Loucy (cell line): ENCODE measurements around the gene FDXR.

Experiments used
- H2AFZ ChIP-seq: fragments of 200-600 bp; sonication (generic); 2 replicates; pipeline ENCODE4 v1.6.0; 2016; ENCODE audit warnings: antibody characterized with exemption, mild to moderate bottlenecking, low read length, moderate library complexity
- H3F3A ChIP-seq: fragments of 200-600 bp; 2 replicates; pipeline ENCODE4 v1.6.0; 2016; ENCODE audit warnings: antibody characterized with exemption, low read depth, mild to moderate bottlenecking
- H3K27me3 ChIP-seq: fragments of 200-600 bp; sonication (generic); 2 replicates; pipeline ENCODE4 v1.6.1; 2014; ENCODE audit warnings: low read length, mild to moderate bottlenecking; ENCODE audit not compliant: insufficient read depth, poor library complexity, severe bottlenecking
- H3K36me3 ChIP-seq: fragments of 200-600 bp; sonication (generic); 2 replicates; pipeline ENCODE4 v1.6.1; 2016; ENCODE audit warnings: low read length; ENCODE audit not compliant: insufficient read depth
- H3K4me1 ChIP-seq: fragments of 200-600 bp; sonication (generic); 2 replicates; pipeline ENCODE4 v1.5.1; 2014; ENCODE audit warnings: low read length, mild to moderate bottlenecking; ENCODE audit not compliant: insufficient read depth, poor library complexity, severe bottlenecking
- H3K4me2 ChIP-seq: fragments of 200-600 bp; sonication (generic); 2 replicates; pipeline ENCODE4 v1.6.0; 2014; ENCODE audit warnings: antibody characterized with exemption, low read length, low read depth, mild to moderate bottlenecking; ENCODE audit not compliant: poor library complexity, severe bottlenecking
- H3K4me3 ChIP-seq: fragments of 200-600 bp; sonication (generic); 2 replicates; pipeline ENCODE4 v1.5.1; 2014; ENCODE audit warnings: low read length, mild to moderate bottlenecking, mixed read lengths; ENCODE audit not compliant: poor library complexity, severe bottlenecking
- H3K79me2 ChIP-seq: fragments of 200-600 bp; sonication (generic); 2 replicates; pipeline ENCODE4 v1.6.1; 2014; ENCODE audit warnings: low read length; ENCODE audit not compliant: insufficient read depth
- H3K9ac ChIP-seq: fragments of 200-600 bp; sonication (generic); 2 replicates; pipeline ENCODE4 v1.6.0; 2014; ENCODE audit warnings: mild to moderate bottlenecking, low read depth, low read length, moderate library complexity; ENCODE audit not compliant: poor library complexity, severe bottlenecking
- H3K9me2 ChIP-seq: fragments of 200-600 bp; sonication (generic); replicated peaks from 2 replicates; pipeline ENCODE4 v1.6.1; 2016; ENCODE audit warnings: low read depth, low read length, mixed read lengths
- H3K9me3 ChIP-seq: fragments of 200-600 bp; sonication (generic); 2 replicates; pipeline ENCODE4 v1.6.1; 2014; ENCODE audit warnings: mild to moderate bottlenecking, antibody characterized with exemption, low read length, low read depth; ENCODE audit not compliant: insufficient read depth
- H4K20me1 ChIP-seq: fragments of 200-600 bp; sonication (generic); 2 replicates; pipeline ENCODE4 v1.6.0; 2014; ENCODE audit warnings: antibody characterized with exemption, low read length, mild to moderate bottlenecking; ENCODE audit not compliant: insufficient read depth, poor library complexity, severe bottlenecking
- EZH2phosphoT487 ChIP-seq: fragments of 200-600 bp; IDR thresholded peaks from 2 replicates; pipeline ENCODE4 v1.6.1; 2018; ENCODE audit warnings: antibody characterized with exemption, mild to moderate bottlenecking, moderate library complexity, borderline replicate concordance
- TF ChIP-seq, protein P1 (sequence below): fragments of 200-600 bp; sonication (generic); conservative IDR thresholded peaks from 2 replicates; pipeline ENCODE4 v1.5.1; 2014; ENCODE audit warnings: mild to moderate bottlenecking, antibody characterized with exemption, low read length

FDXR gene

DNA sequence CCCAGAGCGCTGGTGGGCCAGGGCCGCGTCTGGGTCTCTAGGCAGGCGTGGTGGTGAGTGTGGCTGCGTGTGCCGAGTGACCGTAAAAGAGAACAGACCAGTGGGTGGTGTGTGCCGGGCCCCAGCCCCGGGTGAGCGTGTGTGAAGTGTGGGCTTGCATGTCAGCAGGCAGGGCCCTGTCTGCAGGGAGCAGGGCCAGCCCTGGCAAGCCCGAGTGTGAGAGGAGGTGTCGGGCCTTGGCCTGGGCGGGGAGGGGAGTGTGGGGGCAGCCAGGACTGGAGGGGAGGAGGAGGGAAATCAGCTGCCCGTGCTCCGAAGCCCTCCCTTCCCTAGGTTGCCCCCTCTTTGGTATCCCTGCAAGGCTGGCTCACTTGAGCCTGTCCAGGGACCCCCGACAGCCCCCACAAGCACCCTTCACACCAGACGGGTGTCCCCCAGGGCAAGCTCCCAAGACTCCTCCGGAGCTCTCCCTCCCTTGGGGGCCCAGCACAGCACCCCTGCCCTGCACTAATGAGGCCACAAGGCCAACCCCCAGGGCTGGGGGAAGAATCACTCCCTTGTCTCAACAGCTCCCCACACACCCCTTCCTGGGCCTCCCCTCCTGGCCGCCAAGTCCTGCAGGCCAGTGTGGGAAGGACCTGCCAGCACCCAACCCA lies 48.4 kb upstream of the FDXR start:
- no peaks in the 10 kb centered on the region for H3K9me3 ChIP-seq
- no peaks in the 10 kb centered on the region for H4K20me1 ChIP-seq
- H3K79me2 ChIP-seq, result no peaks in the 10 kb centered on the region
- H3K4me1 ChIP-seq, result no peaks in the 10 kb centered on the region
- no peak overlapping the region for H3K4me2 ChIP-seq
- no peaks in the 10 kb centered on the region for H3F3A ChIP-seq
- no peak overlapping the region for H3K9ac ChIP-seq
- H3K36me3 ChIP-seq, result no peaks in the 10 kb centered on the region
- TF ChIP-seq EZH2phosphoT487, result no peak
- TF ChIP-seq, protein P1, sequence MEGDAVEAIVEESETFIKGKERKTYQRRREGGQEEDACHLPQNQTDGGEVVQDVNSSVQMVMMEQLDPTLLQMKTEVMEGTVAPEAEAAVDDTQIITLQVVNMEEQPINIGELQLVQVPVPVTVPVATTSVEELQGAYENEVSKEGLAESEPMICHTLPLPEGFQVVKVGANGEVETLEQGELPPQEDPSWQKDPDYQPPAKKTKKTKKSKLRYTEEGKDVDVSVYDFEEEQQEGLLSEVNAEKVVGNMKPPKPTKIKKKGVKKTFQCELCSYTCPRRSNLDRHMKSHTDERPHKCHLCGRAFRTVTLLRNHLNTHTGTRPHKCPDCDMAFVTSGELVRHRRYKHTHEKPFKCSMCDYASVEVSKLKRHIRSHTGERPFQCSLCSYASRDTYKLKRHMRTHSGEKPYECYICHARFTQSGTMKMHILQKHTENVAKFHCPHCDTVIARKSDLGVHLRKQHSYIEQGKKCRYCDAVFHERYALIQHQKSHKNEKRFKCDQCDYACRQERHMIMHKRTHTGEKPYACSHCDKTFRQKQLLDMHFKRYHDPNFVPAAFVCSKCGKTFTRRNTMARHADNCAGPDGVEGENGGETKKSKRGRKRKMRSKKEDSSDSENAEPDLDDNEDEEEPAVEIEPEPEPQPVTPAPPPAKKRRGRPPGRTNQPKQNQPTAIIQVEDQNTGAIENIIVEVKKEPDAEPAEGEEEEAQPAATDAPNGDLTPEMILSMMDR, result no peak
- no peaks in the 10 kb centered on the region for H3K9me2 ChIP-seq
- H3K27me3 ChIP-seq, result no peaks in the 10 kb centered on the region
- H2AFZ ChIP-seq, result no peak overlapping the region
- no peak overlapping the region for H3K4me3 ChIP-seq

DNA sequence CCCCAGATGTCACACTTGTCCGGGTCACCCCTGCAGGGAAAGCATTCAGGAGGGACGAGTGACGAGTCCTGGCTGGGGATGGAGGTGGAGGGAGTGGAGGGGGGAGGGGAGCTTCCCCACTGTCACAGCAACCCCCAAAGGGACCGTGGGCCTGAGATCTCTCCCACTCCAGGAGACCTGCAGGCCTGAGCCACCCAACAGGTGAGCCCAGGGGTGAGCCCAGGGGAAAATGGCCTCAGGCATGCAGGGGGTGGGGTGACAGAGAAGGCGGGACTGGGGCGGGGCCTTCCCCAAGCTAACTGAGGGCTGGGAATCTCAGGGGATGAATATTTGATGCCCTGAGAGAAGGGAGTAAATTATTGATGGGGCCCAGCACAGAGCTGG lies 47.8 kb upstream of the FDXR start:
- no peak for TF ChIP-seq EZH2phosphoT487
- TF ChIP-seq, protein P1, result no peak
- Histone ChIP-seq H3K4me2 (no peak overlapping the region), H3K79me2 (no peaks in the 10 kb centered on the region), H3K9me2 (no peaks in the 10 kb centered on the region), H2AFZ (no peak overlapping the region), H3K36me3 (no peaks in the 10 kb centered on the region), H3K4me1 (no peaks in the 10 kb centered on the region), H3K27me3 (no peaks in the 10 kb centered on the region), H3K9ac (no peak overlapping the region), H3K4me3 (no peak overlapping the region), H4K20me1 (no peaks in the 10 kb centered on the region), H3K9me3 (no peaks in the 10 kb centered on the region), H3F3A (no peaks in the 10 kb centered on the region)

DNA sequence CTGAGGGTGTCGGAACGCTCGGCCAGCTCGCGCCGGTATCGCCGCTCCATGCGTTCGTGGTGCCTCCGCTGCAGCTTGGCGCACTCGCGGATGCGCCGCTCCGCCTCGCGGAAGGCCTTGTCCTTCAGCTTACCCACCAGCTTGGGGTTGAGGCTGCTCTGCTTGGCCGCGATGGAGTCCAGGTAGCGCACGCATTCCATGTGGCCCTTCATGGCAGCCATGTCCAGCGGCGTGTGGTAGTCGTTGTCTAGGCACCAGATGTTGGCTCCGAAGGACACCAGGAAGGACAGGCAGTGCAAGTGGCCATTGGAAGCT lies 47.5 kb upstream of the FDXR start:
- Histone ChIP-seq H3K36me3 (no peaks in the 10 kb centered on the region), H3K27me3 (no peaks in the 10 kb centered on the region), H3K4me3 (no peak overlapping the region), H2AFZ (no peak overlapping the region), H3F3A (no peaks in the 10 kb centered on the region), H3K9ac (no peak overlapping the region), H3K79me2 (no peaks in the 10 kb centered on the region), H3K9me3 (no peaks in the 10 kb centered on the region), H4K20me1 (no peaks in the 10 kb centered on the region), H3K4me2 (no peak overlapping the region), H3K4me1 (no peaks in the 10 kb centered on the region), H3K9me2 (no peaks in the 10 kb centered on the region)
- TF ChIP-seq, protein P1, result no peak
- no peak for TF ChIP-seq EZH2phosphoT487
